Osteoblast (primary cell): ENCODE measurements around the gene EVI2B. TPM values are rescaled to one million over a fixed set of nuclear protein-coding genes. Genes with fewer than 3 reads are reported as not detected.

ENCODE experiments used
- DNase-seq: peaks from one replicate; pipeline ENCODE4 v3.0.0; 2011; ENCODE audit warnings: low spot score, mixed read lengths; ENCODE audit not compliant: insufficient read length; ENCODE audit errors: missing footprints
- H2AFZ ChIP-seq: 2 replicates; pipeline ENCODE4 v1.6.0; 2011; ENCODE audit warnings: mild to moderate bottlenecking, low read length
- H3K27ac ChIP-seq: 2 replicates; pipeline ENCODE4 v1.5.1; 2011; ENCODE audit warnings: mild to moderate bottlenecking, low read depth, low read length, moderate library complexity
- H3K27me3 ChIP-seq: 2 replicates; pipeline ENCODE4 v1.6.0; 2012; ENCODE audit warnings: mild to moderate bottlenecking, control low read depth, inconsistent platforms, low read length, moderate library complexity; ENCODE audit not compliant: insufficient read depth
- H3K36me3 ChIP-seq: 2 replicates; pipeline ENCODE4 v1.5.1; 2011; ENCODE audit warnings: mild to moderate bottlenecking, low read length, control low read depth, moderate library complexity; ENCODE audit not compliant: insufficient read depth
- H3K4me1 ChIP-seq: 2 replicates; pipeline ENCODE4 v1.5.1; 2011; ENCODE audit warnings: mild to moderate bottlenecking, low read length, control low read depth, moderate library complexity; ENCODE audit not compliant: insufficient read depth
- H3K4me2 ChIP-seq: 2 replicates; pipeline ENCODE4 v1.6.0; 2011; ENCODE audit warnings: mild to moderate bottlenecking, low read length; ENCODE audit not compliant: insufficient read depth
- H3K4me3 ChIP-seq: fragments of 200-600 bp; sonication (generic); 3 replicates; pipeline ENCODE4 v1.5.1; 2012; ENCODE audit warnings: mild to moderate bottlenecking, low read length, inconsistent platforms; ENCODE audit not compliant: insufficient read depth
- H3K79me2 ChIP-seq: 2 replicates; pipeline ENCODE4 v1.6.0; 2012; ENCODE audit warnings: mild to moderate bottlenecking, low read length, control low read depth, inconsistent platforms; ENCODE audit not compliant: insufficient read depth
- H3K9me3 ChIP-seq: 2 replicates; pipeline ENCODE4 v1.5.1; 2011; ENCODE audit warnings: low read depth, low read length, control low read depth
- H4K20me1 ChIP-seq: 2 replicates; pipeline ENCODE4 v1.6.0; 2012; ENCODE audit warnings: mild to moderate bottlenecking, low read length, control low read depth; ENCODE audit not compliant: insufficient read depth
- CTCF ChIP-seq: IDR thresholded peaks from 2 replicates; pipeline ENCODE4 v1.5.1; 2011; ENCODE audit warnings: mild to moderate bottlenecking, low read depth, low read length, moderate library complexity; ENCODE audit errors: extremely low read depth
- total RNA-seq: library from RNA; depleted of rRNA; stranded (reverse); fragments of >200 nt; gene quantifications from 2 replicates; pipeline ENCODE4 v1.2.3, GENCODE V29; 2012

Gene EVI2B
- total RNA-seq, 1 donor: 4.0 TPM

GRCh38 chr17:31275116-31275515 is 38.7 kb downstream of the EVI2B start:
- Histone ChIP-seq H3K79me2 (peaks cover 4% of the 10 kb centered on the region), H3K27ac (no peak overlapping the region), H3K9me3 (no peaks in the 10 kb centered on the region), H3K4me3 (no peak overlapping the region), H2AFZ (no peak overlapping the region), H4K20me1 (no peaks in the 10 kb centered on the region), H3K4me2 (no peak overlapping the region), H3K36me3 (peaks cover 10% of the 10 kb centered on the region), H3K4me1 (peaks cover 17% of the 10 kb centered on the region), H3K27me3 (no peaks in the 10 kb centered on the region)
- no peak for DNase-seq
- no peak for TF ChIP-seq CTCF

- Histone ChIP-seq H3K4me2 (no peak overlapping the region), H3K27me3 (no peaks in the 10 kb centered on the region), H2AFZ (no peak overlapping the region), H3K27ac (peak overlapping the region; percentile 10), H4K20me1 (no peaks in the 10 kb centered on the region), H3K36me3 (peaks cover 10% of the 10 kb centered on the region), H3K4me3 (no peak overlapping the region), H3K79me2 (peaks cover 4% of the 10 kb centered on the region), H3K4me1 (peaks cover 25% of the 10 kb centered on the region), H3K9me3 (no peaks in the 10 kb centered on the region)
- peak; percentile 64 for DNase-seq
- no peak for TF ChIP-seq CTCF
Measured at GRCh38 chr17:31274252-31274651, 39.6 kb downstream of the EVI2B start.

DNA sequence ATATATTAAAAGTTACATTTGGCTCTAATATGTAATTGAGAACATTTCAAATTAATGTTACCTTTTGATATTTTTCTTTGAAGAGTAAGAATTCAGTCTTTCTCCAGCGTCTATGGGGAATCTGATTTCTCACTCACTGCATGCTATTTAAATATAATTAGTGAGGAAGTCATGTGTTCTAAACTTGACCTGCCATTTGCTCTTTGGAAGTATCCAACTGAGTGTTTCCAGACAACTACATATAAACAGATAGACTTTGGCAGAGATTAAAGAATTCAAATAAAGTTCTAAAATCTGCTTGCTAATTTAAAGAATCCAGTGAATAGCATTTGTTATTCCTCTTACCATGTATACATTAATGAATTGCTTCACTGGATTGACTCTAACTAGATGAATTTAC is 40.3 kb downstream of the EVI2B start:
- H3K4me3 ChIP-seq: no peak overlapping the region
- H3K36me3 ChIP-seq: peaks cover 10% of the 10 kb centered on the region
- DNase-seq: no peak
- H3K79me2 ChIP-seq: peaks cover 4% of the 10 kb centered on the region
- no peaks in the 10 kb centered on the region for H3K9me3 ChIP-seq
- H3K27ac ChIP-seq: no peak overlapping the region
- H3K4me1 ChIP-seq: peaks cover 33% of the 10 kb centered on the region
- no peak for TF ChIP-seq CTCF
- H3K27me3 ChIP-seq: no peaks in the 10 kb centered on the region
- no peak overlapping the region for H2AFZ ChIP-seq
- H4K20me1 ChIP-seq: no peaks in the 10 kb centered on the region
- no peak overlapping the region for H3K4me2 ChIP-seq

GRCh38 chr17:31272803-31273202 is 41.1 kb downstream of the EVI2B start:
- no peak for DNase-seq
- Histone ChIP-seq H2AFZ (no peak overlapping the region), H4K20me1 (no peaks in the 10 kb centered on the region), H3K9me3 (no peaks in the 10 kb centered on the region), H3K79me2 (peaks cover 4% of the 10 kb centered on the region), H3K4me1 (peaks cover 39% of the 10 kb centered on the region), H3K27me3 (no peaks in the 10 kb centered on the region), H3K4me2 (no peak overlapping the region), H3K36me3 (peaks cover 7% of the 10 kb centered on the region), H3K4me3 (no peak overlapping the region), H3K27ac (no peak overlapping the region)
- TF ChIP-seq CTCF: no peak
